MM.1S (cell line): ENCODE results near the gene PTBP2.

ENCODE experiments used
- CTCF ChIP-seq: fragments of 300-600 bp; sonication (generic); IDR thresholded peaks from 2 replicates; pipeline ENCODE4 v1.5.1; 2016; ENCODE audit warnings: antibody characterized with exemption, low read length, mixed read lengths
- EZH2 ChIP-seq: fragments of 300-600 bp; sonication (generic); optimal IDR thresholded peaks from 2 replicates; pipeline ENCODE3; 2017; ENCODE audit warnings: low read depth, mild to moderate bottlenecking, antibody characterized with exemption, low read length, mixed read lengths

GRCh38 chr1:96683931-96684330, 37.7 kb upstream of the PTBP2 start:
- no peak for TF ChIP-seq EZH2
- no peak for TF ChIP-seq CTCF
